NK-92 (cell line): ENCODE results near the gene SUFU.

ENCODE experiments used
- DNase-seq: peaks from one replicate; lab custom pipeline; 2025; ENCODE audit not compliant: unreplicated experiment; lab: John Stamatoyannopoulos, UW

Gene SUFU

DNA sequence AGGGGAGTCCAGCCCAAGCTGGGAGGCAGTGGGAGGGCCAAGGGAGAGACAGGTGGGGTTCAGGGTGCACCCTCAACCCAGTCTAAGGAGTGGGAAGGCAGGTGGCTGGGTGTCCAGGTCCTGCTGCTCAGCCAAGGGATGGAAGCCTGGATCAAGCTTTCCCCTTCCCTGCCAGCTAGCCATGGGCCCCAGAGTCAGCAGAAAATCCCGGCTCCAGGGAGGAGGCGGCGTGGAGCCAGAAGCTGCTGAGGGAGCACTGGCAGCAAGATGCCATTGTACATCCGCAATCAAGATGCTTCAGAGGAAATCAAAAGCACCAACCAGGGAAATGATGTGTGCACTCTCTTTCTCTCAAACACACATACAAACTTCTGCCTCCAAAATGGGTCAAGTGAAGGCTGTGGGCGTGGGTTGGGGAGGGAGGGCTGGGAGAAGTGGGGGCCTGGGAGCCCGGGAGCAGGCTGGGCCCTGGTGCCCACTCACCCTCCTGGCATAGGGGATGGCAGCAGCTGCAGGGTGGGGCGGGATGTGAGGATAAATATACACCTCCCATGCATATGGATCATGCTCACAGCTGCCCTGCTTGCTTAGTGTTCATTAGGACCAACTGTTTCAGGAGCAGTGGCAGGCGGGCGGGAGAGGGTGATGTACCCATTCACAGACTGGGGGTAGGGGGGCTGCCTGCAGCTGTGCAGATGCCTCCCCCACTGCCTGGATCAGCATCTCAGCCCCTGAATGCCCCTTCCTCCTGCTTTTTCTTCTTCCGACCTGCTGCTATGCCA lies 164.7 kb downstream of the SUFU start:
- no peak for DNase-seq

GRCh38 chr10:102669206-102670064 lies 165.7 kb downstream of the SUFU start:
- no peak for DNase-seq

GRCh38 chr10:102670065-102670670 lies 166.4 kb downstream of the SUFU start:
- no peak for DNase-seq

- DNase-seq = no peak
These were observed 167.2 kb downstream of the SUFU start for GRCh38 chr10:102670871-102671434.

DNA sequence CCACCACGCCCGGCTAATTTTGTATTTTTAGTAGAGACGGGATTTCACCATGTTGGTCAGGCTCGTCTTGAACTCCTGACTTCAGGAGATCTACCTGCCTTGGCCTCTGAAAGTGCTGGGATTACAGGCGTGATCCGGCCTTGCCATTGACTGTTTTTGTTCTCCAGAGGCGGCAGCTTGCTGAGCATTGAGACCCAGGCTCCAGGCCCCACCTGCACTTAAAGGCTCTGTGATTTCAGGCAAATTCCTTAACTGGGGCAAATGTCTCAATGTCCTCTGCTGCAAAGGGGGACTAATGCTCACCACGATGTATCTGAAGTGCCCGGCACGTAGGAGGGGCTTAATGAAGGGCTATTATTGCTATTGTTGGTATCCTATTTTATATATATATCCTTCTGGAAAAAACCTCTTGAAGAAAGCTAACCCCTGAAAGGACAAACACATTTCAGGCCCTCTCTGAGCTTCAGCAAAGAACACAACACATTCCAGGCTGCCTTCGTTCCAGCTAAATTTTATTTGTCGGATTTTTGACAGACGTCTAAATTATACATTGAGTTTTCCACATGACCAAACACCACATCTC lies 169.6 kb downstream of the SUFU start:
- DNase-seq = no peak

DNA sequence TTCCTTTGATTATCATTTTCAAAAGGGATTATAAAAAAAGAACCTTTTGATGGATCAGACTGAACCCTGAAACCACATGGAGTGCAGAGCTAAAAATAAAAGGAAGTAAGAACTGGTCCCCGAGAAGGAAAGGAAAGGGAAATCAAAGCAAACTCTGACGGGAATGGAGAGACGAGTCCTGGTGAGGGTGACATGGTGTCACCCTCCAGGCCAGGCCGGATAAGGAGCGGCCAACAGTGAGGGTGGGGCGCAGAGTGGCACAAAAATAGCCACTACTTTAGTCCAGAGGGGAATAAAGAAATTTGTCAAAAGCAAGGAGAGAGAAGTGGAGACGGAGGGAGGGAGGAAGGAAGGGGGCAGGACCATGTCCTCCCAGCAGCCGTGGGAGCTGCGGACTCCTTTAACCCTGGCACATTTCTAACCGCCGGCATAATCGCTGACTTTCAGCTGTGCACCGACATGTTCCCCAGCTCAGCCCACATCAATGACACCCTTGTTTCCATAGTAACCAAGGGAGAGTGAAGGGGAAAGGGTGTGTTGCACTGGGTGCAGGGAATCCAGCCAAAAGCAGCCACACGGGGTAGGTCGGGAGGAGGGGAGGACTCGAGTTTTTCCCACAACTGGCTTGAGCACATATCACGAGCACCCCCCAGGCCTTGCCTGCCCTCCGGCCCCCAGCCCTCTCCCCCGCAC lies 170.2 kb downstream of the SUFU start:
- DNase-seq = no peak

DNA sequence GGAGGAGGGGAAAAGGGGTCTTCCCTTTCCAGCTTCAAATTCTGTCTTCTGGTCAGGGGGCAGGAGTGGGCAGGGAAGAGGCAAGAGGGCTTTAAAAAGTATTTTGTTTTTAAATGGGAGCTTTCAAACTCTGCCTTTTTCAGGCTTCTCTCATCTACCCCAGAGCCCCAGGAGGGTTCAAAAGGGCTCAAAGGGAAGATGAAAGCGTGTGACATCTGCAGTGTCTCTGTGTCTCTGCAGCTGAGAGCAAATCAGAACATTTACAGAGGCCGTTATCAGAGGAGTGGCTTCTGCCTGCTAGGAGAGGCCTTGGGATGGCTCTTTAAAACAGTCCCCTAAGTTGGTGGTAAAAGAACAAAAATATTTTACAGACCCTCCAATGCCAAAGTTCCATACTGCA lies 170.8 kb downstream of the SUFU start:
- DNase-seq = no peak

DNA sequence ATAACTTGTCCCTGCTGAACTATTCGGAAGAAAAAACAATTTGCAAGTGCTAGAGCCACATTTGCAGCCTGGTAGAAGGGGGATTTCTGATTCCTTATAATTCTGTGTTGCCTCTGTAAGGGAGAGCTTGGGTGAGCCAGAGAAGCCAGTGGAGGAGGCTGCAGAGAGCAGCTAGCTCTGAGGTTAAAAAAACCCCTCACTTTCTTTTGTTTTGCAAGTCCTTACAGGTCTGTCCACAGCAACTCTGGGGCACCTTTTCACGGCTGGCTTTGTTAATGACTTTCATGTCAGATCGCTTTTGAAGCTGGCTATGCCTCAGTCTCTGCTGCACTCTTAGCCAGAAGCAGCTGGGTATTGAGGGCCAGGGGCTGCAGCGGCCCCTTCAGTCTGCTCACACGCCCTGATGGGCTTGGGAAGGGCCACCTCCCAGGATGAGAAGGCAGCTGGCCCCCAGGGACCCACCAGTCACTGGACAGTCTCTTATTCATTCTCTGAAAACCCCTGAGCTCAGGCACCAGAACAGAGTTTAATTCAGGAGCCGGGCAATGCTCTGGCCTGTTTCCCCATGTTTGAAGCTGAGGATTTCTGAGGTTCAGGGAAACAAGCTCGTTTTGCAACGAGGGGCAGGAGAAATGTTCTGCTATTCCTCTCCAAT lies 171.4 kb downstream of the SUFU start:
- no peak for DNase-seq

- no peak for DNase-seq
These were observed 172.1 kb downstream of the SUFU start for GRCh38 chr10:102675666-102676533.

DNA sequence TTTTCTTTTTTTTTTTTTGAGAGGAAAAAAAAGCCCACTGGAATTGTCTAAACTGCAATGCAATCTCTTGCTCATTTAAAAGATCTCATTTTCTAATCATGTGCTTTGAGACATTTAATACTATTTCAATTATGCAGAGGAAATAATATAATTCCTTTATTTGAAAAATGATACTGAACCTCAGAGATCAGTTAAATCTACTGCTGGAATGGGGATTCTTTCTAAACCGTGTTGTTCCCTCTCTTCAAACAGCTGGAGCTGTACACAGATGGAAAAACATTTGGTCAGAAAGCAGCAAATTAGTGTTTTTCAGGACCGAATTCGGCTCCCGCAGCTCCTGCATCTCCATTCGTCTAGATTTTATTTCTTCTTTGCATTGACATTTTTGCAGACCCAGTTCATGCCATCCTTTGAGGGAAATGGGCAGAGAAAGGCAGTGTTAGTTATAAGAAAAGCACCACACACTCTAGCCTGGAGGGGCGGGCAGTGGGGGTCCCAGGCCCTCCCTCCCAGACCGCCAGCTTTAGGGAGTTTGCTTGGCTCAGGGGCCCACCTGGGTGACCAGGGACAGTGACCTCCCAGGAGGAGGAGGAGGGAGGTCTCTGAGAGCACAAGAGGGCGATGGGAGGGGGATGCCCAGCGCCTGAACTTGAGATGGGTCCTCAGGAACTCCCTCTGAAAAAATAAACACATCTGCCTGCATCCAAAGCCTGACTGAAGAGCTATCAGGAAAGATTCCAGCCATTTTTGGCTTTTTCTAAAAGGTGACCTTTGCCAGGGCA lies 173.0 kb downstream of the SUFU start:
- no peak for DNase-seq

DNA sequence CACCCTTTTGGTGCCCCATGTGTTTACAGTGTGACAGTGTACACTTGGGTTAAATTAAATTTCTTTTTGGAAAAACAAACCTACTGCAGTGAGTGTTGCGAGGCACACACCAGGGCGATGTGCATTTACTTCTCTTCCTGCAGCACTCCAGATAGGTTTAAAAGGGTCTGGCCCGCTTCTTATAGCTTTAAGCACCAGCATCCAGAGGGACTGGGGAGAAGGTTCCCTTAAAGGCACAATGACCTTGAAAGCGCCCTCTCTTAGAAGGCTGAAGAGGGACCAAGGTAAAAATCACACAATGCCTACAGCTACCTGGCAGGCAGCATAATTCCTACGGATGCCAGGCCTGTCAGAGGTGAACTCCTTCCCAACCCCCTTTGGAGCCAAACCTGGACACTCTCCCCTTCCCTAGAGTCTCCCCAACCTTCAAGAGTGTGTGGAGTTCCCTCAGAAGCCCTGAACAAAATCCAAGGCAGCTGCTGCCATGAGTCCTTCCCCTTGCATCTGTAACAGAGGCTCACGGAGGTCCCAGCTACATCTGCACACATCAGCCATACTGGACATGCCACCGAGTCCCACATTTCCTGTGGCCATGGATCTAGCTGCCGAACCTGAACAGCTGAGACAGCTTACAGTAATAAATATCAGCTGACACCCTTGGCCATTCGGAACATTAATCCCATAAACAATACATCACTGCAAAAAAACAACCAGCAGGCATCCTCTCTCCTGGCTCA lies 173.7 kb downstream of the SUFU start:
- no peak for DNase-seq

DNA sequence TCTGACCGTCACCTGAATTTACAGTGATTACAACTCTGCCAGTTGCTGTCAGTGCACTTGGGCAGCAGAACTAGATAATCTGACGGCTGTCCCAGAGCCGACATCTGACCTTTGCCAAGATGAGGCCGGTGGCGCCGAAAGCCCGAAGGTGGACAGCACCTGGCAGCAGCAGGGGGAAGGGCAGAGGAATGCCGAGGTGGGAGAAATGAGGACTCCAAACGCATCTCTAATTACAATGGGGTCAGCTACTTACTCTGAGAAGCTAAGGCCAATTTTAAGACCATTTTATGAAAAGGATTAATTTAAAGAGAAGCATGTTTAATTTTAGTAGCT lies 174.3 kb downstream of the SUFU start:
- DNase-seq = no peak

- no peak for DNase-seq
These were observed 175.1 kb downstream of the SUFU start for GRCh38 chr10:102678842-102679289.

GRCh38 chr10:102679596-102679995 lies 175.8 kb downstream of the SUFU start:
- no peak for DNase-seq

DNA sequence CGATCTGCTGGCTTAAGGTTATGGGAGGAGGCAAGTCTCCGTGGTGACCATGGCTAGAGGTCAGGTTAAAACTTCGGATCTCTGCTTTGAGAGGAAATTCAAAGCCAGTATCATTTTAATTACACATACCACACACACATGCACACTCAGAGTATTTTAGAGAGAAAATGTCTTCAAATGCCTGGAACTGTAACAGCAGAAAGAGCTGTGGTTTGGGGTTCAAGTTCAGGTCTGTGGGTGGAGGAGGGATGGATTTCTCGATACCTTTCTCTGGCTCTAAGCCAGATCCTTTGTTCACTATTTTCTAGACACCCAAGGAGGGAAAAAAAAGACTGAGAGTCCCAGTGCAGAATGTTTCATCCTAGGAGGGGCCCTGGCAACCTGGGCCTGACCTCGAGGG lies 177.9 kb downstream of the SUFU start:
- DNase-seq = no peak

DNA sequence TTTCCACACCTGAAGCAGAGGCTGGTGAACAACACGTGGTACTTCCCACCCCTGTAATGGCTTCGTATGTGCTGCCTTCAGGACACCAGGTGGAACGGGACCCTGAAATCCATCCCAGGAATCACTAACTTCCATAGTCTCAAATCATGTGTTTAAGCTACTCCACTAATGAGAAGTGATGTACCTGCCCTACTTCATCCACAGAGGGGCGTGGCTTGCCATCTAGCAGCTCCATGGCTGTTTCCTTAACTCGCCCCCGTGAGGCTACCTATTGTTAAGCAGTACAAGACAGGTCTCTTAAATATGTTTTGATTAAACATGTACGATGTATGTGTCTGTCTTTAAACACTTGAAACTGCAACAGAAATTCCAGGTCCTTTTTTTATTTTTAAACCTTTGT lies 178.6 kb downstream of the SUFU start:
- no peak for DNase-seq

- no peak for DNase-seq
These were observed 179.2 kb downstream of the SUFU start for GRCh38 chr10:102682981-102683380.
